NB4 (cell line): ENCODE data around the gene NPB.

ENCODE experiments used
- DNase-seq: peaks from one replicate; pipeline ENCODE4 v3.0.0; 2010; ENCODE audit warnings: low read depth
- H3K4me3 ChIP-seq: one replicate; pipeline ENCODE4 v1.5.1; 2011; ENCODE audit warnings: mild to moderate bottlenecking, low read depth, low read length, moderate library complexity
- CTCF ChIP-seq: IDR thresholded peaks from one replicate; pipeline ENCODE4 v1.5.1; 2012; ENCODE audit warnings: low read depth, low read length
- MAX ChIP-seq: IDR thresholded peaks from 2 replicates; pipeline ENCODE4 v1.6.1; 2011; ENCODE audit warnings: low read depth, low read length
- MYC ChIP-seq: IDR thresholded peaks from 2 replicates; pipeline ENCODE4 v1.6.1; 2011; ENCODE audit warnings: low read depth, low read length
- POLR2A ChIP-seq: IDR thresholded peaks from 2 replicates; pipeline ENCODE4 v1.6.1; 2011; ENCODE audit warnings: mild to moderate bottlenecking; ENCODE audit not compliant: insufficient read length; ENCODE audit errors: extremely low read depth

Gene NPB

GRCh38 chr17:81898885-81899284 lies 3.2 kb upstream of the NPB start:
- H3K4me3 ChIP-seq = no peak overlapping the region
- TF ChIP-seq POLR2A = no peak
- TF ChIP-seq MAX = no peak
- no peak for TF ChIP-seq CTCF
- no peak for TF ChIP-seq MYC
- DNase-seq = no peak

- no peak for DNase-seq
- H3K4me3 ChIP-seq = no peak overlapping the region
- no peak for TF ChIP-seq POLR2A
- no peak for TF ChIP-seq CTCF
- TF ChIP-seq MYC = no peak
- no peak for TF ChIP-seq MAX
Observed at GRCh38 chr17:81899514-81900166, 2.4 kb upstream of the NPB start.

GRCh38 chr17:81900181-81900820 lies 1.7 kb upstream of the NPB start:
- TF ChIP-seq POLR2A (no peak), MYC (no peak), MAX (no peak), CTCF (no peak)
- DNase-seq = no peak
- no peak overlapping the region for H3K4me3 ChIP-seq

GRCh38 chr17:81901167-81902022 lies 643 bp upstream of the NPB start:
- no peak overlapping the region for H3K4me3 ChIP-seq
- TF ChIP-seq MYC = no peak
- no peak for TF ChIP-seq MAX
- no peak for TF ChIP-seq CTCF
- no peak for TF ChIP-seq POLR2A

GRCh38 chr17:81902653-81903414 lies 796 bp downstream of the NPB start:
- DNase-seq = no peak
- no peak overlapping the region for H3K4me3 ChIP-seq
- no peak for TF ChIP-seq CTCF
- no peak for TF ChIP-seq MAX
- TF ChIP-seq MYC = no peak
- no peak for TF ChIP-seq POLR2A

More at GRCh38 chr17:81901167-81902022, 643 bp upstream of the NPB start:
- DNase-seq = no peak
